Activated T-helper 1 cell treated with anti-CD3 and anti-CD28 coated beads, Interleukin-2, amount 50 U/mL, for 16 hours (primary cell): ENCODE results near the gene HIVEP2.

ENCODE experiments used
- DNase-seq, 2 donors: peaks; one replicate each; pipeline ENCODE4 v3.0.0-alpha.2; 2020; ENCODE audit warnings: low read depth in 1 of 2, low spot score in 1 of 2

The HIVEP2 gene

DNA sequence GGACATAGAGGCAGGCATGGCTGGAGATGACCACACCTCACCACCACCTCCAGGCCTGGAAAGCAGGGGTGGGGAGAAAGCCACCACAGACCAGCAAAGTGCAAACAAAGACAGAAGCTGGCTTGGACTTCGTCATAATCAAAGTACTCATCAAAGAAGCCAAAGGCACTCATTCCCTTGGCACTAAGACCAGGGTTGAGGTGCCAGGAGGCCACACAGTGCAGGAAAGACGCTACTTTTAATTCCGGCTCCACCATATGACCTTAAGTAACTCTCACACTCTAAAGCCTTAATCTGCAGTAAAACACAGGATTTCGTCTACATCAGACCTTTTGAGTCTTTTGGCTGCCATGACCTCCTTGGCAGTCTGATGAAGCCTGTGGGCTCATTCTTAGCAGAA, 123.1 kb downstream of the HIVEP2 start:
- DNase-seq: no peak

DNA sequence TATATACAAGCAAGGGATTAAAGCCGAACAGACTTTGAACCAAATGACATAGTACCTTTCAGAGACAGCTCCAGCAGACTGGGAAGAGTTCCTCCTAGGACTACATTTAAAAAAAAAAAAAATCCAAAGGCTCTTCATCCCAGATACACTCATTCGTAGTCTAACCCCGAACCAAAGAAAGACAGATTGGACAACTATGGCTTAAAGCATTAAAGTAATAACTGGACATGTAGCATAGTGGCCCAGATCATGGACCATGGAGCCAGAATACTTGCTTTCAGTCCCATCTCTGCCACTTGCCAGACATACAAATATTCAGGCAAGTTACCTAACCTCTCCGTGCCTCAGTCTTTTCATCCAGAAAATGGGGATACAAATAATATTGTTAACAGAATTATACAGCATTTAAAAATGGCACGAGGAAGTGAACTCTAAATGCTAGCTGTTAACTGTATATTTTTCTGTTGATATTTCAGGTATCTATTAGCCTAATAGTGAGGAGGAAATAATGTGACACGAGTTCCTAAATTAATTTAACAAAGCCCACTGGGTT, 123.7 kb downstream of the HIVEP2 start:
- no peak for DNase-seq

DNA sequence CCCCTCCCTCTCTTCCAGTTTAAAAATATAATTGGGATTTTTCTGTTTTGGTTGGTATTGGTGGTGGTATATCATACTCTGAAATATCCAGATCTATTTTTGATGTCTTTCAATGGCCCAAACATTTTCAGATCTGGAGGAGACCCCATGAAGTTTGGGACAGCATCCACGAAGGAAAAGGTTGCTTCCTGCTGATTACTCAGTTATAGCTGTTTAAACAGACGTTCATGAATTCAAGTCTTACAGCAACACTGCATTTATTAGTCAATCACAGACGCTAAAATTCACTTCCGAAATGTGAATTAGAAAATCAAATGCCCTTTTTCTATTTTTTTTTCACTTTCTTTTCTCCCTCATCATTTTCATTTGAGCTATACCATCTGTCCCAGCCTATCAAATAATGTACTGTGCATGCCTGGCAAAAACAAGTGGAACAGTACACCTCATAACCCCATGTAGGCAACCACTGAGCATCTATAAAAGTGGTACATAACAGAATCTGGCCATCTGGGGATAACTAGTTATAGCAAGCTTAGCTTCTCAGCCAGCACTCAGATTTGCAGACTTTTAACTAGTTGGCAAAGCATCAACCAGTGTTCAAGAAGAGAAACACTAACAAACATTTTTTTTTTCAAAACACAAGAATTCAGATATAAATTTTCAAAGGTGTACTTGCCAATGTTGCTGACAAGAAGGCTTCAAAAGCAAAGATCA, 124.5 kb downstream of the HIVEP2 start:
- DNase-seq: no peak

DNA sequence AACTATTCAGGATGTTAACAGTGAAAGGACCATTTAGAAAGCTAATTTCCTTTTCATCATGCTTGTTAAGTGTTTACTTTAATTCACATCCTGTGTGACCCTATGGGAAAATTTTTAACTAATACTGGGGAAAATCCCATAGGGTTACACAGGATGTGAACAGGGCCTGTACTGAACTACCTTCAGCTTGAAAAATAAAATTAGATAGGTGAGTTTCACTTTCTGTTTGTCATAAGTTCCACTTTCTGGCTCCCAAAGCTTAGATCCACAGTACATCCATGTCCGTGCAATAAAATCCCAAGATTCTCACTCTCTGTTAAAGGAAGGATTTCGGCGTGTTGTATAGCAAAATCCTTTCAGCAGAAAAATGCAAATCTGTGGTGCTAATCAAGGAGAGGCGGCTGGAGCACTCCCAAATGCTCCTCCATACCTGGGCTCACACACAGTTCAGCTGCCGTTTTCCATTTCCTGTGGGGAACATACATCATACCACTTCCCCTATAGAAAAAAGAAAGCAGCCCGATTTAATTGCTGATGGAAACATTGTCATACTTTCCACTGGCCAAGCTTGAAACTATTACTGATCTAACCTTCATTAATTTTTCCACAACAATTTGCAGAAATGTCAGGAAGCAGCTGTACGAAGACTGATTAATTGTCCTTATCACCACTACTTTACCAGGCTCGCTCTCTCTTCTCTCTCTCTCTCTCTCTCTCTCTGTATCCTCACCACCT, 125.2 kb downstream of the HIVEP2 start:
- no peak for DNase-seq

DNA sequence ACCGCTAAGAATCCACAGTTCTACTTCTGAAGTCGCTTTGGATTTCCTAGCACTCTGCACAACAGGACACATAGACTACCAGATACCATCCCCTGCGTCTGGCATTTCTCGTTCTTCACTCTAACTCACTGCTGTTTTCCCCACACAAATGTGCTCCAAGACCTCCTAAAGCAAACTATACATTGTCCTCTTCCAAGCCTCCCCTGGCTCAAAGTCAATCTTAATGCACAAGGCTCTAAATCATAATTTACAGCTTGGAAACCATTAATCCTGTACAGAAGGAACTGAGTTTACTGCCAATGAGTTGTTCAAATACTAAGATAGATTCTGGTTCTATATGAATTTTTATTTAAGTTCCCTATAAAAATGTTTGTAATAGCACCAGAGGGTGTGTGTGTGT, 128.5 kb downstream of the HIVEP2 start:
- DNase-seq: no peak

DNA sequence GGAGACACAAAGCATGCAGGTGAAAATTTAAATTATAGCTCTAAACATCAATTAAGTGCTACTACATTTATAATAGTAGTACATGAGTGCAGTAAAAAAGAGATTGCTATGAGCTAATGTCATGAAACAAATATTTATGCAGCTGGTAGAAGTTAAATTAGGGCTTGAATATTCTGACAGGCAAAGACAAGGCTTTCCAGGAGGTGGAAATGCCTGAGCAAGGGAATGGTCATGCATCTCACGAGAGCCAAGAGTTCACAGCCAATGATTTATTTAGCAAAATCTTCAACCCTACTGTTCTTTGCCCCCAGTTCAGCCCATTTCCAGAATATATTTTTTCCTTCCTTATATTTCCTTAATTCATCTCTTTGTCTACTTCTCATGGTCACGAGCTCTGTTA, 128.9 kb downstream of the HIVEP2 start:
- DNase-seq: no peak

DNA sequence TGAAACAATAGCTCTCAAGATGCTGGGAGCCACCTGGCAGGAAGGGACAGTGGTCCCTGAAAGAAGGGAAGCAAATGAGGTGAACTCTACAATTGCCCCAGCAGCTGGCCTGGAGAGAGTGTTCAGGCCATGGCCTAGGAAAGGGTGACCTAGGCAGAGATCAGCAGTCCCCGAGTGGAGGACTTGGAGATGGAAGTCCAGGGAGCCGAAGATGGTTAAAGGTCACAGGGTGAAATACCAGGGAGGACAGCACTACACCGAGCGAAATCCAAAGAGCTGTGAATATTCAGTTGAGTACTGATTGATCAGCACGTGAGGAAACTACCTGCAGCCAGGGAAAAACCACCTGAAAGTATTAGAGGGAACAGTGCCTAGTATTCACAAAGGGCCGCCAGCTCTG, 133.1 kb downstream of the HIVEP2 start:
- DNase-seq: no peak

DNA sequence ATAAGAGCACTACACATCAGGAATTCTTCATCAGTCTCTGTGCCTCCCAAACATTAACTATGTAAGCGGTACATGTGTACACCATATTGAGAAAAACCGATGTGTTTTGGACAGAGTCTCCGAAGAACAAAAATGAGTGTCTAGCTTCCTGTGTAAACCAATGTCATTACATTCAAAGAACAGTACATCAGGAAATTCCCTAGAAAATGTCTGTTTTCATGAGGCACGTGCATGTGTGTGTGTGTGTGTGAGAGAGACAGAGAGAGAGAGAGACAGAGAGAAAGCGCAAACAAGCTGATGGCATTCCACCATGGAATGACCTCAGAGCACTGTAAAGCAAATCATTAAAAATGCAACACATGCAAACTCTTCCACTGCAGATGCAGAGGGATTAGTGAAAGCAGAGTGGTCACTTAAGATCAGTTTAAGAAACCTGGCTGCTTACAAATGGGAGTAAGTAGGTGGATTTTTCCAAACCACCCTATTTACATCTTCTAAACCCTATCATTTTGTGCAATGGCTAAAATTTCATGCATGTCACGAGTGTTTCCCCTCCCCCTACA, 133.9 kb downstream of the HIVEP2 start:
- DNase-seq: no peak

DNA sequence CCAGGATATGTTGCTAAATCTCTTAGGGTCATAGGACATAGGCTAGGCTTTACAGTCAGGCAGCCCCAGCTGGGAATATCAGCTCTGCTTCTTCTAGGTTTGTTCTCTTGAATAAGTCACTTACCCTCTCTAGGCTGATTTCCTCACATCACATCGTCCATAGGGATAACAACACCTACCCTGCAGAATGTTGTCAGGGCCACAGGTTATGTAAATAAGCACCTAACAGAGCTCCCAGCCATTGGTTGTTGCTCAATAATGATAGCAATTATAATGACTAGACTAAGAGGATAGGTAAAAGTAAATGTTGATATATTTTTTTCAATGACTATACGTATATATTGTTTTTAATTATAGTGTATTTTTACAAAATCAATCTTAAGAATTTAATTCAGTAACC, 135.0 kb downstream of the HIVEP2 start:
- no peak for DNase-seq

DNA sequence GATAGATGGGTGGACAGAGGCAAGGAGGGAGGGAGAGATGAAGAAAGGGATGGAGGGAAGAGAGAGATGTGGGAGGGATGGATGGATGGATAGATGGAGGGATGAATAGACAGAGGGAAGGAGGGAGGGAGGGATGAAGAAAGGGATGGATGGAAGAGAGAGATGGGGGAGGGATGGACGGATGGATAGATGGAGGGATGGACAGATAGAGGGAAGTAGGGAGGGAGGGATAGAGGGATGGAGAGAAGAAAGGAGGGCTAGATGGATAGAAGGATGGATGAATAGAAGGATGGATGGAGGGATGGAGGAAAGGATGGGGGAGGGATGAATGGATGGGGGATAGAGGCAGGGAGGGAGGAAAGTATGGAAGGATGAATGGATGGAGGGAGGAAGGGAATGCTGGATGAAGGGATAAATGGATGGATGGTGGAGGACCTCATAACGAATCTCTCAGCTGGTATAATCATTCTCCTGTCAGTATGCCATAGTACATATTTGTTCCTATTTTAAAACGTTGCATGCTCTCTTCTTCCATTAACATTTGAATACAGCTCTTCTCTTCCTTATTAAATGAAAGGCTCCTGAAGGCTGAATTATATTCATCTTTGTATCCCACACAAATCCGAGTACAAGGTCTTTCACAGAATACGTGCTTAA, 136.4 kb downstream of the HIVEP2 start:
- DNase-seq: no peak

DNA sequence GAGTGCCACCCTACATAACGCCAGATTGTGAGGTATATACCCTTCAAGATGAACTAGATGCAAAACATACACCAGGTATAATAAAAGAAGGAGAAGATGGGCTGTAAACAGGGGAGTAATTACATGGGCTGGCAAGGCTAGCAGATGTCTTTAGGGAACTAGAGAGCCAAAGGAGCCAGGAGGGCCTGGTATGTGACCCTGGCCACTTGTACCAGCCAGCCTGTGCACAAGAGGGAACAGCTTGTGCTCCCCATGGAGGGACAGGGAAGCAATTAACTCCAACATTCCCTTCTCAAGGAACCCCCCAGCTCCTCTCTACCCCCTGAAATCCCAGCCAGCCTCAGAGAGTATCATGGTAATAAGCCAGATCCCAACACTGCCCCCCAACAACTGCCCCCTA, 139.9 kb downstream of the HIVEP2 start:
- no peak for DNase-seq

DNA sequence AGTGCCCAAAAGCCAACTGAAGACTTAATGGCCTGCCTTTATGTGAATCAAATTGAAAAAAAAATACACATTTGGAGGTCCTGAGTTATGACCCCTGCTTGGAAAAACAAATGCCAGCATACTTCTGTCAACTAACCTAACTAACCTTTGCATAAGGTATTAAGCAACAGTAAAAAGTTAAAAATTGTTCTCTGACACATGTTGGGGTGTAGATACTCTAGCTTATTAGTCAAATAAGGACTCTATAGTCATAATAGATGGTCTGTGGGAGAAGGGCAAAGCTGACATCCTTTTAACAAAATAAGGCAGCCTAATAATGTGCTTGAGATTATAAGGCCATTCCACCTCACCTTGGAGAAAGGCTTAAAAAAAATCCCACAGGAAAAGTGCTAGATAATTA, 140.5 kb downstream of the HIVEP2 start:
- no peak for DNase-seq

DNA sequence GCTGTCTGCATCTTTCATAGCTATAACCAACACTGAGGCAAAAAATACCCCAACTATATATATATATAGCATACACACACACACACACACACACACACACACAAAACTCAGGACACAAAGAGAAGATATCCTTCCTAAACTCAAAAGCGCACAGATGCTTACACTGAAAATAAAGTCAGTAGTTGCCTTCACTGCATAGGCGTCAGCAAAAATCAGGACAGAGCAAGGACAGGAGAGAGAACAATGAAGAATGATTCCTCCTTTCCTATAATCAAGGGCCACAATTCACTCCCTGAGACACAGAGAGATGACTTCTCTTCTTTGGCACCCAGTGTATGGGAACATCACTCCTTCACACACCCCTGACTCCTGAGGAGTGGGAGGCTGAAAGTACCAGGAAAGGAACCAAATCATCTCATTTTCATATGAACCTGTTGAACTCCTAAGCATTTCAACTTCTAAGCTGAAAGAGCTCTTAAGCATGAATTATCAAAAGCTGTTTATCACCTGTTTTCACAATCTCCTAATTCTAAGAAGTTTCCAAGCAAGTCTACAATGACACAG, 141.4 kb downstream of the HIVEP2 start:
- DNase-seq: no peak

DNA sequence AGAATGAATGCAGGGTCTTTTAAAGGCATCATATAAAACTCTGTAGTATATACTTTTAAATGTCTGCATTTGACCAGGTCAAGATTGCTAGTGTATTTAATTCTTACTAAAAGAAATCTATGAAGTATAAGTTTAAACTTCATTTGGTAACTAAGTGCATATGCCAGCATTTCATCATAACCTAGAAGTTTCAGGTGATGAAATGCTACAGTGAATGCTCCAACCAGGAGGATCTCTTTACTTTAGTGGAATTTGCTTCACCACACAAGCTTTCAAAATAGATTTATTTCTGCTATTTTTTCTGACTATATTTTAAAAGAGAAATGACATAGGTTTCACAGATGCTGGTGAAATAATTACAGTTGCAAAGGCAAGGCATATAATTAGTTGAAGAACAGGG, 141.9 kb downstream of the HIVEP2 start:
- DNase-seq: no peak

DNA sequence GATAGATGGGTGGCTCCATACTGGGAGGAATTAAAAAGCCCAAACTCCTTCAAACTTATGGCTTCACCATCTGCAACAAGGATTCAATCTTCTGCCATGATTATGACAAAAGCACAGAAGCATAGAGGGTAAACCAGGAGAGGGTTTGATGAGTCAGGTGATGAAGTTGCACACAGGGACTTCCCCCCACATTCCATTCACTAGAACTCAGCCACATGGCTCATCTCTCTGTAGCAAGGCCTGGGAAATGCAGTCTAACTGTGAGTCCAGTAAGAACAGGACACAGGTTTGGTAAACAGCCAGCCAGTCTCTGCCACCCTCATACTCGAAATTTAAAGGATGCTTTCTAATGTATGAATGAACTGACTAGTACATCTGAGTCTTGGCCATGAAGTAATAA, 142.9 kb downstream of the HIVEP2 start:
- DNase-seq: no peak

DNA sequence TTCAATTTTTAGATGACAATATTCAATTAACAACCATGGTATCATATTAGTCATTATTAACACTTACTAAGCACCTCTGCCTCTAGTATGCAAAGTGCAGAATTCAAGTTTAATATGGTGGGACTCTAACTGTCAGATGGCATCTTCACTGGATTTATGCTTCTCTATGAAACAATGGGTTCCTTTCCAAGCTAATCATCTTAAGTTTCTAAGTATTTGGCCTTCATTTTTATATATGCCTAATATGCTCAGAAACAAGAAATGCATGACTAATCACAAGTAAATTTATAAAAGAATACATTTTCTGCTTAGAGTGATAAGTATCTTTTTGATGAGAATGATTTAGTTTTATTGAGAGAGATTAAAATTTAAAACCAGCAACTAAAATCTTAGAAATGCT, 144.7 kb downstream of the HIVEP2 start:
- no peak for DNase-seq

DNA sequence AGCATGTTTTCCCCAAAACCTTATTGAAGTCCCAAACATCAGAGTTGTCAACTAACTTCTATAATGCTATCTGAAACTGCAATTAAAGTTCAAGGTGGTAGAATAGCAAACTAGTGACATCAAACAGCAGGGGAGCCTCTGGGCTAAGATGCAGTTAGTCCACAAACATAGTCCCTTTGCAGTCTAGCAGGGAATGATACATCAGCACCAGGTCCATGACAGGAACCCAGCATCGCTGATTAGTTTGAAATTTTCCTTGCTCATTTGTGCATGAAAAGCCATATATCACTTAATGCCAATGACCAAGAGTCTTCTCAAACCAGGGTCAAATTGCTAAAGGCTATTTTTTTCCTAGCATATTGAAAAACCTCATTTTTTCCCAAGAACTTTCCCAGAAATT, 145.3 kb downstream of the HIVEP2 start:
- no peak for DNase-seq

DNA sequence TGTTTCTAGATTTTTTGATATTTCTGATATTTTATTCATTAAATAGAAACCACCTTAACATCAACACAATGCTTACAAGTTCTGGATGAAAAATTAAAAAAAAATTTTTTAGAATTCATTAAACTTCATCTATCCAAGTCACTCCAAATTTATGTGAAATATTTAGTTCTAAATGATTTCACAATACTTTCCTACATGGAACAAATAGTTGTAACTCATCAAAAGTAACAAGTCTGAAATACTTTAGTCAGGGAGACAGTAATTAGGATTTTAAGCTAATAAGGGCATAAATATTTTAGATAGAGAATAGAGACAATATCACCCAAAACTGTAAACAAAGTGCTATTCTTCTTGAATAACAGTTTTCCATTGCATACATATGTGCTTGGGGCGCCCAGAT, 147.8 kb downstream of the HIVEP2 start:
- DNase-seq: no peak

DNA sequence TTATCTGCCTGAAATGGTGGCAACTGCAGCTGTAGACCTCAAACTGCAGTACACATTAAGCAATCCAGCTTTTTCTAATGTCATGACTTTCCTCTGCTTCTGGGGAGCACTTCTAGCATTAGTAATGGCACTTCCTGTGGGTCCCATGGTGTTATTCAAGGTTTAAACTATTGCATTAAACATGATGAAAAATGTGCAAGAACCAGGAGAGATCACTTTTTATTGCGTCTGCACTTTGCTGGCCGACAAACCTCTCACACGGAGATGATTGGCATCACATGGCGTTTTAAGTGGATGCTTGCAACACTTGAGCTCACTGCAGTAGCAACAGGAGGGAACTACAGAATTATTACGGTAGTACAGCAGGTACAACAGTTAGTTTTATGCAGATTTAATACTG, 148.4 kb downstream of the HIVEP2 start:
- DNase-seq: no peak

DNA sequence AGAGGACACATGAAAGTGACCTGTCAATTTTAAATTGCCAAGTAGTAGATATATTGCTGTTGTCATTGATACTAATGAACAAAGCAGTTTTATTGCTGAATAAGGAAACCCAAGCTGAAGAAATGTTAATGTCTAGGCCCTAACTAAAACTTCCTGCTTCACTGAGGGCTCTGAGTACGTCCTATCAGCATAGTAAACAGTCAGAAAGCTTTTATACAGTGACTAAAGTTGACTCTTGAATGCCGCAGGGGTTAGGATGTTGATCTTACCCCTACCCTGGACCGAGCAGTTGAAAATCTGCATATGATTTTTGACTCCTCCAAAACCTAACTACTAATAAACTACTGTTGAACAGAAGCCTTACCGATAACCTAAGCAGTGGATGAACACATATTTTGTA, 149.0 kb downstream of the HIVEP2 start:
- DNase-seq: no peak

DNA sequence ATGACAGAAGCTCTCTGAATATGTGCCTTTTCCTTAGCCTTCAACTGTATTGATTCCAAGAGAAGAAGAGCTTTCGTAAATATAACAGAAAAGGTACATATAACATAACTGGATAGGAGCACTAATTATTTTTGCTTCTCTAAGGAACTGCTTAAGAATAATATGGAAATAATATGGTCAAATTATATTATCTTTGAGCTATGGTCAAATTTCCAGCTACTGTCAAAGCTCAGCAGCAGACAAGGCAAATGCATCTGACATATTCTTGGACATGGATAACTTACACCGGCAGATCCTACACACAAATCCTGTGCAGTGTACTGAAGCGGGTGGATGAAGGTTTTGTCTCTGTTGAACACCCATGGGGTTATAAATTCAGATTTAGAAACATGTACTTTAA, 150.6 kb downstream of the HIVEP2 start:
- no peak for DNase-seq

DNA sequence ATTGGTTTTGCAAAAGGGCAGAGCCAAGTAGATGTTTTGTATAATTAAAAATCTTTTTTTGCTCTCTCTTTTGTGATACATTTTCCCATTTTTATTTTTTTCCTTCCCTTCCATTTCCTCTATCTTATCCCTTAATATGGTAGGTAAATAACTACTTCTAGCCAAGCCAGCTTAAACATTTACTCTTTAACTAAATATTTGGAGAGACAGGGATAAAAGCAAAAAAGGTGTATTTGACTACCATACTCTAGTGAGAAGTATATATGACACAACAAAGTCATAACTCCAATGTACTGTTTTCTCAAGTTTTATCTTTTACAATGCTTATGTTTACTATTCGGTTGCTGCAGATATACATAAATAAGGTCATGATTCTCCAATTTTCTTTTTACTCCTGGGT, 154.7 kb downstream of the HIVEP2 start:
- no peak for DNase-seq
